Measurements from ENCODE around the gene HES5.
A peak's percentile ranks its signal among the peaks of the same experiment; 100 is the strongest.

Gene HES5

GRCh38 chr1:2497891-2498290 is 32.2 kb downstream of the HES5 start:
- no peak for DNase-seq (ENCODE audit: low read depth)
- no peak overlapping the region for H3K4me3 ChIP-seq (ENCODE audit: low read depth, low read length)
- no peak for TF ChIP-seq CTCF (IDR thresholded peaks at IDR 0.05; ENCODE audit: low read depth, low read length)
- TF ChIP-seq POLR2A (IDR thresholded peaks at IDR 0.05; ENCODE audit: extremely low read depth, insufficient read length) = no peak
- TF ChIP-seq MYC (IDR thresholded peaks at IDR 0.05; ENCODE audit: low read depth, low read length) = no peak
- TF ChIP-seq MAX (IDR thresholded peaks at IDR 0.05; ENCODE audit: low read depth, low read length) = no peak

- no peak overlapping the region for H3K4me3 ChIP-seq (ENCODE audit: low read depth, low read length)
- TF ChIP-seq CTCF (IDR thresholded peaks at IDR 0.05; ENCODE audit: low read depth, low read length) = no peak
Measured at GRCh38 chr1:2496746-2497145, 33.3 kb downstream of the HES5 start.

GRCh38 chr1:2496087-2496622 is 33.9 kb downstream of the HES5 start:
- TF ChIP-seq MYC (IDR thresholded peaks at IDR 0.05; ENCODE audit: low read depth, low read length) = no peak
- no peak for TF ChIP-seq MAX (IDR thresholded peaks at IDR 0.05; ENCODE audit: low read depth, low read length)
- no peak for TF ChIP-seq POLR2A (IDR thresholded peaks at IDR 0.05; ENCODE audit: extremely low read depth, insufficient read length)
- no peak for TF ChIP-seq CTCF (IDR thresholded peaks at IDR 0.05; ENCODE audit: low read depth, low read length)
- no peak overlapping the region for H3K4me3 ChIP-seq (ENCODE audit: low read depth, low read length)
- no peak for DNase-seq (ENCODE audit: low read depth)

More at GRCh38 chr1:2496746-2497145, 33.3 kb downstream of the HES5 start:
- DNase-seq (ENCODE audit: low read depth) = no peak

GRCh38 chr1:2495546-2495945 is 34.5 kb downstream of the HES5 start:
- DNase-seq (ENCODE audit: low read depth) = no peak
- TF ChIP-seq CTCF (IDR thresholded peaks at IDR 0.05; ENCODE audit: low read depth, low read length) (no peak), POLR2A (IDR thresholded peaks at IDR 0.05; ENCODE audit: extremely low read depth, insufficient read length) (no peak), MAX (IDR thresholded peaks at IDR 0.05; ENCODE audit: low read depth, low read length) (no peak), MYC (IDR thresholded peaks at IDR 0.05; ENCODE audit: low read depth, low read length) (no peak)
- H3K4me3 ChIP-seq (ENCODE audit: low read depth, low read length) = no peak overlapping the region

GRCh38 chr1:2495026-2495425 is 35.0 kb downstream of the HES5 start:
- no peak for TF ChIP-seq POLR2A (IDR thresholded peaks at IDR 0.05; ENCODE audit: extremely low read depth, insufficient read length)
- no peak for TF ChIP-seq CTCF (IDR thresholded peaks at IDR 0.05; ENCODE audit: low read depth, low read length)
- TF ChIP-seq MAX (IDR thresholded peaks at IDR 0.05; ENCODE audit: low read depth, low read length) = no peak
- no peak for TF ChIP-seq MYC (IDR thresholded peaks at IDR 0.05; ENCODE audit: low read depth, low read length)
- DNase-seq (ENCODE audit: low read depth) = no peak
- H3K4me3 ChIP-seq (ENCODE audit: low read depth, low read length) = no peak overlapping the region

GRCh38 chr1:2494323-2494693 is 35.8 kb downstream of the HES5 start:
- H3K4me3 ChIP-seq (ENCODE audit: low read depth, low read length) = no peak overlapping the region
- no peak for TF ChIP-seq CTCF (IDR thresholded peaks at IDR 0.05; ENCODE audit: low read depth, low read length)
- no peak for TF ChIP-seq MAX (IDR thresholded peaks at IDR 0.05; ENCODE audit: low read depth, low read length)
- TF ChIP-seq POLR2A (IDR thresholded peaks at IDR 0.05; ENCODE audit: extremely low read depth, insufficient read length) = no peak
- no peak for TF ChIP-seq MYC (IDR thresholded peaks at IDR 0.05; ENCODE audit: low read depth, low read length)
- DNase-seq (ENCODE audit: low read depth) = peak; percentile 17
